CD4-positive, alpha-beta T cell treated with Interleukin-1 beta for 1 hour (primary cell): Measurements from ENCODE around the gene MDC1.
"Not testable (repeated sequence)": the region's sequence is repeated elsewhere in the genome, so short reads cannot be mapped to it uniquely, and the experiment has no call there.

Source experiments
- DNase-seq, 2 donors: peaks; one replicate each; pipeline ENCODE4 v3.0.0-alpha.2; 2020 to 2022

Gene MDC1

GRCh38 chr6:30678964-30679726, 37.9 kb downstream of the MDC1 start:
- peak; percentile 91 to 92 for DNase-seq

GRCh38 chr6:30676660-30677285, 40.3 kb downstream of the MDC1 start:
- DNase-seq: no peak

GRCh38 chr6:30672445-30673253, 44.4 kb downstream of the MDC1 start, which contains the start of gene DHX16:
Gene DHX16, minus strand, starts transcription at chr6:30673006. Its CDS starts 165 bp downstream, at chr6:30672841.
- DNase-seq: peak; percentile 91 to 94

- no peak for DNase-seq
These were observed 46.1 kb downstream of the MDC1 start for GRCh38 chr6:30670760-30671527.

- not testable (repeated sequence) for DNase-seq
These were observed 50.8 kb downstream of the MDC1 start for GRCh38 chr6:30666300-30666699.

GRCh38 chr6:30664994-30665767, 51.9 kb downstream of the MDC1 start:
- DNase-seq: no peak

GRCh38 chr6:30657922-30658321, 59.2 kb downstream of the MDC1 start:
- not testable (repeated sequence) for DNase-seq

- DNase-seq: no peak
These were observed 59.6 kb downstream of the MDC1 start for GRCh38 chr6:30657454-30657853.

GRCh38 chr6:30656513-30656912, 60.6 kb downstream of the MDC1 start:
- DNase-seq: peak in 1 of 2 donors; percentile 58

GRCh38 chr6:30655743-30656094, 61.4 kb downstream of the MDC1 start:
- no peak for DNase-seq

GRCh38 chr6:30654798-30655742, 62.0 kb downstream of the MDC1 start:
- no peak for DNase-seq

- DNase-seq: no peak
These were observed 65.9 kb downstream of the MDC1 start for GRCh38 chr6:30651143-30651542.
